Measurements from ENCODE around the gene KCNQ5.
"Not testable (repeated sequence)": the region's sequence is repeated elsewhere in the genome, so short reads cannot be mapped to it uniquely, and the experiment has no call there.

The KCNQ5 gene

DNA sequence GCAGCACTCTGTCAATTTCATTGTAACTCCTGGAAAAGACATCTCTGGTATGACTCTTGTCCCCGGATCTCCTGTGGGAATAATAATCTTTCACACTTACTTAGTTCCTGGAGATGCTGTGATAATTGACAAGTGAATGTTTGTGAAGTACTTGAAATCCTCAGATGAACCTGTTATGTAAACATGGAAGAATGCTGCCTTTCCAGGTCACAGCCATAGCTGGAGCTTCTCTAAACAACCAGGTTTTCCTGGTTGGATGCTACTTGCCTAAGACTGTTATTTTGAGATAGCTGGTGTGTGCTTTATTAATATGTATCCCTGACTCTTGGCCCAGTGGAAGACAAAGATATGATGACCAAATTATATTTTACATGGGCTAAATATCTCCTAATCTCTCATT lies 228.6 kb downstream of the KCNQ5 start:
- no peak for DNase-seq

DNA sequence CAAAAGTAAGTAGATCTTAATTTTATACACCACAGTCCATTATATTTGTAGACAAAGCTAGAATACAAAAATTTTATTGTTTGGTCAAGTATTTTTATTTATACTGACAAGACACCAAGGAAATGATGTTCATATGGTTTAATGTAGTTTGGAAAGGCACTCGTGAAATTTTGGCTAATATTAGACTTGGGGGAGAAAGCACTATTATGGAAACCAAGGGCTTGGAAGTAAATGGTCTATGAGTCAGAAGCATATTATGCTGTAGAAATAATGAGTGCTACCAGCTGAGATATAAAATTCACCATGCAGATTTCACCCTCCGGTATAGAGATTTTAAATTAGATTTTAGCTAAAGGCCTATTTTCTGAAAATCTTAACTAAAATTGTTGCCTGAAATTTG lies 233.6 kb downstream of the KCNQ5 start:
- no peak for DNase-seq

DNA sequence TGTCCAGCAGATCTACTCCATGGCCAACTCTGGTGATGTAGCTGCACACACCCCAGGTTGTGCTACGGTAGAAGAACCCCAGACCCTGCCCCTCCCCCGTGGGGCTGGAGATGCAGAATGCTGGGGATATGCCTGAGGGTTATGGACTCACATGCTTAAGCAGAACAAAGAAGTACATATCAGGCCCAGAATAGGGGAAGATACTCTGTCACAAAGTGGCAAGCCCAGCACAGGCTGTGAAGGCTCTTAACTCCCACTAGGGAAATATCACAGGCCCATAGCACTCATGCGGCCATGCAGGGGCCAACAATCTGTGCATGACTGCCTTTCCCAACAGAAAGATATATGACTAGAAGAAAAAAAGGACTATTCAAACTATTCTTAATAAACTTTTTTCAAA lies 234.9 kb downstream of the KCNQ5 start:
- DNase-seq = no peak

DNA sequence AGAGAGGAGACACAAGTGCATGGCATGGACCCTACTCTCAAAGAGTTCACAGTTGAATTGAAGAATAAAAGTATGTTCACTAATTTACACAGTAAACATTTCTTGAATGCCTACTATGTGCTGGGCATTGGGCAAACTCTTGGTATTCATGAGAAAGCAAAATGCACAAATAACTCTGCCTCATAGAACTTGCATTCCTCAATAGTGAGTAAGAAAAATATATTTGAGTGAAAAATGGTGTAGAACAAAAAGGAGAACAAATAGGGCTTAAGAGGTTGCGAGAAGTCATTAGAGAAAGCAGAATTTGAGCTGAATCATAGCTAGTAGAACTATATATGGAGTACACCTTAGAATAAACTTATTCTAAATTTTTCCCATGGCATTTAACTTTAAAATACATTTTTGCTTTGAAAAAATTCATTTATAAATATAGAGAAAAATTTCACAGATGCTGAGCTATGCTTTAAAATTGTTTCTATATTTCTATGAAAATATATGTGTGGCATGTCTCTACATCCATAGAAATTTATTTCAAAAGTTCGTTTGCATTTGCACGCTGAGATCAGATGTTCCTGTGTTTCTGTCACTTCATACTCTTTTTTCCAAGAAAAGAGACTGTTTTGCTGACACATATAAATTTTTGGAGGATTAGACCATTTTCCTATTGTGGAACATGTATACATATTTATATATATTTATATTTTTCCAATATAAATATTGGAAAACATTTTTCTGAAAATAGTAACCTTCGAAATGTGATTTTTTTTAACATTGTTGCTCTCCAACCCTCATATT lies 236.1 kb downstream of the KCNQ5 start:
- no peak for DNase-seq

DNA sequence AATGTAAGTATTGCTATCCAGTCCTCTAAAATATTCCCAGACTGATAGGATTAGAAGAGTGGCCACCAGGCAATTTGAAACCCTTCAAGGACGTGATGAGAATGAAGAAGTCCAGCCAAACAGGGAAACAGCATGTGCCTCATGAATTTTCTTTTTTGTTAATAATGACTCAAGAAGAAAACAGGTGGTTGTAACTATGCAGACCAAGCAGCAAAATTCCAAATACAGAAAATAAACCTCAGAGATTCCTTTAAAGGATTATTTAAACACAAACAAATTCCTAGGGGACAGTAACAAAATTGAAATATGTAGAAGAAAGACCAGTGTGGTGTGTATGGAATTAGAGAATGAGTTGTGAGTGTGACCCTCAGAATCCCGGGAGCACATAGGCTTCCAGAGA lies 239.2 kb downstream of the KCNQ5 start:
- DNase-seq = no peak

DNA sequence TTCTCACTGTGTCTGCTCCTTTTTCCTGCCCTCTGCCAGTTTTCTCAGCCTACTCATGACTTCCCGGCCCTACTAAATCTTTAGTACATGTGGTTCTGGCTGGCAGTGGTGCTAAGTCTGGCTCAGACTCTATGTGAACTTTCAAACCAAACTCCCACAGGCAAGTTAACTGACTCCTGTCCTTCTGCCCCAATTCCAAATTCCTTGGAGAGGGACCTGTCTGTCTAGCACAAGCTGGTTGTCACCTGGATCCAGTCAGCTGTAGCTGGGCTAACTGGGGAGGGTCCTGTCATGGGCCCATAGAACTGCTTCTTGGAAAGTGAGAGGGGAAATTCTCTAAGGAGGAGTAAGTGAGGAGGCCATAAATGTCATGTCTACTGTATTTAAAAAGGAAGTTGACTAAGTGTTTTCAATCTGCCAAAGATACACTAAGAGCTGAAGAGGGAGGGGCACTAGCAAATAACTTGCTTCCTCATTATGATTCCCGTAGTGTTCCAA lies 240.1 kb downstream of the KCNQ5 start:
- no peak for DNase-seq

DNA sequence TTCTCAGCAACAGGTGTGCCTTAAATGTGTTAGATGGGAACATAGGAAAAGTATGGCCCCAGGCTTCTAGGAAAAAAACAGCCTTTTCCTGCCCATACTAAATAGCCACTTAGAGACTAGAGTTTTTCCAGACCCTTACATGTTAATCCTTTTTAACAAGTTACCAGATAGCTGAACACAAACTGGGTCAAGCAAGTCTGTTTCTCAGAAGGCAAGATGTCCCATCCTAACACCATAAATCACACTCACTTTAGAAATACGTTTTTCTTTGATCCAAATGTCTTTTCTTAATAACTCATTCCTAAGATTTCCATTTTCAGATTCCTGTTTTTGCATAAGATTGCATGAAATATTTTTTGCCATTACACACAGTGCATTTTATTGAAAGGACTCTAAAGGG lies 241.3 kb downstream of the KCNQ5 start:
- no peak for DNase-seq

DNA sequence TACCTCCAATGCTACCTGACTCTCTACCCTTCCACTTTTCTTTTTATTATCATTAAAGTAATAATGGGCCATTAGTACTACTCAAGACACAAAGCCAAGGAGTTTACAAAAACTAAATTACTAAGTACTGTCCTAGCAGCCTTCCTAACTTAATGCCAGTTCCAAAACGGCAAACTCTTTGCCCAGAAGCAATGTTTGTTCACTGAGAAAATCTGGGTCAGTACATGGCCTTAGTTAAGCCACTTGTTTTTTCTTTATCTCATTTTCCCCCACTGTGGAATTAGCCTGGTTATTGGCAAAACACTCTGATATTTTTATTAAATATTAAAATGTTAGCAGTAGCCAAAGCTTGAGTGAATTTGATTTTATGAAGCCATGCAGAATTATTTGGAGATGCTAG lies 242.4 kb downstream of the KCNQ5 start:
- DNase-seq = no peak

DNA sequence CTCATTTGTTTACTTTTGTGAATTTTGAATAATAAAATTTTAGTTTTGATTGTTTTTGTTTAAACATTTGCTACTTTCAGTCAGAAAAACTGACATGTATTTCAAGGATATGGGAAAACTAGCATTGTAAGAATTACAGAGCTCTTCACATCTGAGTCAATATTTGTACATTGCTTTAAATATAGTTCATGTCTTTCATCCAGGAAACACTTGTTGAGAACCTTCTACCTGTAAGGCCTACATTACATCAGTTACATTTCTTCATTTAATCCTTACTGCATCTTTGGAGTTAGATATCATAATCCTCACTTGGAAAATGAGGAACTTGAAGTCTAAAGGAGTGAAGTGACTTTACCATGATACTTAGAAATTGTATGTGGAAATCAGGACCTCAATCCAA lies 242.9 kb downstream of the KCNQ5 start:
- no peak for DNase-seq

DNA sequence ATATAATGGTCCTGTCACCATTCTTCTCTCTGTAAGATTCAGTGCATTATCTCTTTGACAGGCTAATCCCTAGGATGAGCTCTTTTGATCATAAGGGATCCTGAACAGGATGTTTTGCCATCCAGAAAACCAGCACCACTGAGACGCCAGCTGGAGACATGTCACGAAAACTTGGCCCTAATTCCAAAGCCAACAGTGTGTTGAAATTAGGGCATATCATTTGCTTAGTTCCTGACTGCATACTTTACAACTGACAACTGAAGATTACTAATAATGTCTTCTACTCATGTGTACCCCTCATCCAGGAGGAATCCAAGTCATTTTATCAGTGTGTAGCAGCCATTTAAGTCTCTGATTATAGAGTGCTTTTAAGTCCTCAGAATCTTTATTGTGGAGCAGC lies 243.6 kb downstream of the KCNQ5 start:
- no peak for DNase-seq

DNA sequence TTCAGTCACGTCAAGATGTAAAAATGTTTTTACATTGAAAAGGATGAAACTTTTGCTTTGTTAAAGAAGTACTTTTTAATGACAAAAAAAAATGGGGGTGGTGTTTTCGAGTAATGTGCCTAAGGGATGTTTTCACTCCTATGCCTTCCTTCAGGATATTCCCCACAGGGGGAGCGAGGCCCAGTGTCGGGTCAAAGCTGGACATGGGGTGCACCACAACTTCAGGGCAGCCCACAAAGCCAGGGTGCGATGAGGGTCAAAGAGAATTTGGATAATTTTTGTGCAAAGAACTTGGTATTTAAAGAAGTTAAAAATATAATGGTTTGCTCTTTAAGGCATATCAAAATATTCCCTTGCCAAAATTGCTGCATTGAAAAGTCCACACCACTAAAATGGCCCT lies 247.8 kb downstream of the KCNQ5 start:
- no peak for DNase-seq

DNA sequence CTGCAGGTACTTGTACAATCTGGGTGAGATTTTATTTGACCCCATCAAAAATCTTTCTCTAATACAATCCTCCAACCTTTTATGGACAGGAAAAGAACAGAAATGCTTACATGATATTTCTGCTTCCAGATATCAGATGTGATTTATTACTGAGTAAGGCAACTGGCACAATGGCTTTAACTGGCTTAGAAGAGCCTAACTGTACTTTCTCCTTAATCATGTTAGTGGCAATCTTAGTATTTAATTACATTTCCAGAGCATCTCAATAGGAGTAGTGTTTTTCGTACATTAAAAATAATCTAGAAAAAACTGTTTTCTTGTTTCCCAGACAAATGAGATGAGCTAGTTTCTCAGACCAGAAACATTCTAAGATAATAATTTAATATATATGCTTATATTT lies 251.6 kb downstream of the KCNQ5 start:
- no peak for DNase-seq

DNA sequence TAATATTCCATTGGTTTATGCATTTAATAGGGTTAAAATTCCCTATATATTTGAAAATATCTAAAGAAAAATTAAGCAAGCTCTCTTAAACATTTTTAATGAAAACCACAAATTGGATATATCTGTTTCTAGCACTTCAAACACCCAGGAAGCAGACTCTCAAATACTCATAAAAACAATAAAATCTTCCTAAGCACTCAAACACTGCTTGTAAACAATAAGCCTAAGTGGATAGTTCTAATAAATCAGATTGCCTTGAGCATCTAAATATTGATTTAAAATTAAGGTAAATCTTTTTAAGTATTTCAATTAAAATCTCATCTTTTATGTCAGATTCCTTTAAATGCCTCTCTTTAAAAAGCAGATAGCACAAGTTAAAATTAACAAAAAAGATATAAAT lies 254.4 kb downstream of the KCNQ5 start:
- no peak for DNase-seq

DNA sequence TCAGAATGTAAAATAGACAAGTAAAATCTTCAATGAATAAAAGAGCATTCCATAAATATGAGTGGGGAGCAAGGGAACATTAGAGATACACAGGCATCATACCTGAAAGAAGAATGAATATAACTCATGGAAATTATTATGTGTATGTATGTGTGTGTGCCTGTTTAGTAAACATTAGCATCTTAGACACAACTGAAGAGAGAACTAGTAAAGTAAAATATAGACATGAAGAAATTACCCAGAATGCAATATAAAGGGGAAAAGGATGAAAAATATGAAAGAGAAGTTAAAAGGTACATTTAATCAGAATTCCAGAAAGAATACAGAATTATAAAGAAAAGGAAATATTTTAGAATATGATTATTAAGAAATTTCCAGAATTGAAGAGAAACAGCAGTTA lies 264.3 kb downstream of the KCNQ5 start:
- DNase-seq = no peak

DNA sequence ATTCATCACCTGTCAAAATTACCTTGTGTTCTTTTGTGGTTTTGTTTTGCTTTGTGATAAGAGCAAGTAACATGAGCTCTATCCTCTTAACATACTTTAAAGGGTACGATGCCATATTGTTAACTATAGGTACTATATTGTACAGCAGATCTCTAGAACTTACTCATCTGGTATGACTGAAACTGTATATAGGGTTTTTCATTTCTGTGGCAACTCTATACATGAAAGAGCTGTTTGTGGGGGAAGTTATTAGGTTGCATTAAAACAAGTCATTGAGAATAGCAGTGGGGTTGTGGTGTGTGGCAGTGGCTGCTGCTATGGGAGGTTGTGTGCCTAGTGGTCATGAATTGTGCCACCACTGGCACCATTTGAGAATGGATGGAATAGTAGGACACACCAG lies 268.4 kb downstream of the KCNQ5 start:
- no peak for DNase-seq

DNA sequence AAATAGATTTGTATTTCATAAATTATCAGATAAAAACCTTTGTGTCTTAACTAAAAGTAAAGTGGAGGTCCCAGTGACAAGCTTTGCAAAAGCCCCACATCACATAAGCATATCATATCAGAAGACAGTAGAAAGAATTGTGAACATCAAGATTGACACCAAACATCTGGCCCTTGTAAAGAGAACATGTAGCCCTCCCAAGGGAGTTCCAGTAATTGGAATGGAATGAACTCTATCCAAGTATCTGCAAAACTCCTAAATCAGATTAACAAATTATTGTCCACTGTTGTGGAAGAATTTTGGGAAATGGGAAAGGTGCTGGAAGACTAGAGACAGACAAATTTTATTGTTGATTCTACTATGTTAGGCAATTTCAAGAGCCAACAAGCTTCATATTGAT lies 268.8 kb downstream of the KCNQ5 start:
- no peak for DNase-seq

DNA sequence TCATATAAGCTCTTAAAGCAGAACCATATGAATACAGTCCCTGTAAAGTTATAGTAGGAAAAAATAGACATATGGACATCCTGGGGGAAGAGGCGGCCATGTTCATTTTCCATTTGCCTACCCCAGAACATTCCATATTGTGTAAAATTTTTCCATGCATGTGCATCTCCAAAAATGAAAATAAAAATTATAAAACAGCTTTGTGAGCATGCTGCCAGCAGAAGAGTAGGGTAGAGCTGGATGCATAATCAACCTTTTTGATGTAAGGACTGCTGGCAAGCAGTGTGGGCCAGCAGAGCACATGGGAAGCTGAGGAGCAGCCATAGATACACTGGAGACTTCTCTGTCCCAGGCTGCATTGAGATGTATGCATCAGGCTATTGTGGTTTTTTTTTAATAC lies 271.0 kb downstream of the KCNQ5 start:
- DNase-seq = no peak

DNA sequence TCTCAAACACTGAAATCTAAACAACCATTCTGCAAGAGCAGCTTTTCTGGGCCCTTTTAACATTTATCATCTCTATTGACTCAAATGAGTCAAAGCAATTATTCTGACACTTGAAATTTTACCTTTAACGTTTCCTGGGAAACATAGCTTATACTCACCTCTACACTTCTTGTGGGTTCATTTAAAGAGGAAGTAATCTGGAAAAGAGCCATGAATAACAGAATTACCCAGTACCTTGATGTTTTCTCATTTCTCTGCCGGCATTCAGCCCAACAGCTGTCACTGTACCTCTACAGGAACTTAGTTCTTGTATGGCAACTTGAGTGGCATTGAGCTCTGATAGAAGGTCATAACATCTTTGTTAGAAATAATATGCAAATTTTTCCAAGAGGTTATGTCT lies 272.2 kb downstream of the KCNQ5 start:
- no peak for DNase-seq

DNA sequence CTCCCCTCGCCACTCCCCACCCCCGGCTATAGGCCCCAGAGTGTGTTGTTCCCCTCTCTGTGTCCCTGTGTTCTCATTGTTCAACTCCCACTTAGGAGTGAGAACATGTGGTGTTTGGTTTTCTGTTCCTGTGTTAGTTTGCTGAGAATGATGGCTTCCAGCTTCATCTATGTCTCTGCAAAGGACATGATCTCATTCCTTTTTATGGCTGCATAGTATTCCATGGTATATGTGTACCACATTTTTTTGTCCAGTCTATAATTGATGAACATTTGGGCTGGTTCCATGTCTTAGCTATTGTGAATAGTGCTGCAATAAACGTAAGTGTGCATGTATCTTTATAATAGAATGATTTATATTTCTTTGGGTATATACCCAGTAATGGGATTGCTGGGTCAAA lies 276.4 kb downstream of the KCNQ5 start:
- DNase-seq = not testable (repeated sequence)

DNA sequence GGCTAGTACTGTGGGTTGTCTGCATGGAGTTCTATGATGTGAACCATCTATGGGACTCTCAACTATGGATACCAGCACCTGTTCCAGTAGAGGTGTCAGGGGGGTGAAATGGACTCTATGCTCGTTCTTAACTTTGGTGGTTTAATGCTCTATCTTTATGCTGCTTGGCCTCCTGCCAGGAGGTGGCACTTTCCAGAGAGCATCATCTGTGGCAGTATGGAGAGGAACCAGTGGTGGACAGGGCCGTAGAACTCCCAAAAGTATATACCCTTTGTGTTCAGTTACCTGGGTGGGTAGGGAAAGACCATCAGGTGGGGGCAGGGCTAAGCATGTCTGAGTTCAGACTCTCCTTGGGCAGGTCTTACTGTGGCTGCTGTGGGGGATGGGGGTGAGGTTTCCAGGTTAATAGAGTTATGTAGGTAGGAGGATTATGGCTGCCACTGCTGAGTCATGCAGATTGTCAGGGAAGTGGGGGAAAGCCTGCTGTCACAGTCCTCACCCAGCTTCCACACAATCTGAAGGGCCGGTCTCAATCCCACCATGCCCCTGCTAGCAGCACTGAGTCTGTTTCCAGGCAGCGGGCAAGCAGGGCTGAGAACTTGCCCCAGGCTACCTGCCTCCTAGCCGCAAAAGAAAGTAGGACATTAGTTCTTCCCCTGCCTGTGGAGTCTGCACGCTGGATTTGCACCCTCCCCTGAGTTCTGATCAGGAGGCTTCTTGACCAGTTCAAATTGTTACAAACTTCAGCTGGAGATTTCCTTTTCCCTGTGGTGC lies 284.0 kb downstream of the KCNQ5 start:
- DNase-seq = no peak

DNA sequence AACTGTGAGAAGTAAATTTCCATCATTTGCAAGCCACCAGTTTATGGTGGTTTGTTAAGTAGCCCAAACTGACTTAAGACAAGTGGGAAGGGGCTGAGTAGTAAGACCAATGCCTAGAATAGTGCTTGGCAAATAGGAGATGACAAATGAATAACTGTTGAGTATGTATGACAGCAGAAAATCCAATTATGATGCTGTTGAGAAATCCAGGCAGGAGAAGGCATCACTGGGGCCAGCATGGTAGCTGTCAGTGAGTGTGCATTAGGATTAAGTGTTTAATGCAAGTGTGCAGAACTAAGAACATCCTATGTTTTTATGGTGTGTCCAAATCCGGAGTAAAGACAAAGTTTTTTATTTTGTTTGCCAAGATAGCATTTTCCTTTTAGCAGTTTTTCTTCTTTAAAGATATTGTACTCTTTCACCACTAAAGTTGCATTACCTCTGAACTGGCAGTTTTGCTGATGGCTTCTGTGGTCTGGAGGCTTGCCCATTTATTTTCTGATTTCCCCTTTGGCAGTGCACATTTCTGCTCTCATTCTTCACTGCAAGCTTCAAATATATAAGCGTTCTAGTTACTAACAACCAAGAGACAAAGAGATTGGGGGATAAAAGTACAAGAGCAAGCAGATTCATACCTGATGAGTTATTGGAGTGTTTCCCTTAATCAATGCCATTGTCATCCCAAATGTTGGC lies 289.7 kb downstream of the KCNQ5 start:
- DNase-seq = no peak

DNA sequence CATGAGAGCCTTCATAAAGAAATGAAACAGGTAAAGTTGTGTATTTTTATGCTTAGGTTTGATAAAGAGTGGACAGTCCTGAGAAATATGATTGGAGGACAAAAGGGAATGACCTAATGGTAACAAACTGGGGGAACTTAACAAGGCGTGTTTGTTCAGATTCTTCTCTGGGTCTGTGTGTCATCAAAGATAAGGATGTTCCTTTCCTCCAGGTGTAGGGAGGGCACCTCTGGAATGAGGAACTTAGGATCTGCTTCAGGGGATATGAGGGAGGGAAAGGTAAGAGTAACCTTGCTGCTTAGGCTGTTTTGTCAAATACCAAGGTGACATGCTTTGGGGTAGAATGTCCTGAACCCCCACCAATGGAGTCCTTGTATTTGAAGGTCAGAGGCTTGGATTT lies 291.9 kb downstream of the KCNQ5 start:
- DNase-seq = no peak

DNA sequence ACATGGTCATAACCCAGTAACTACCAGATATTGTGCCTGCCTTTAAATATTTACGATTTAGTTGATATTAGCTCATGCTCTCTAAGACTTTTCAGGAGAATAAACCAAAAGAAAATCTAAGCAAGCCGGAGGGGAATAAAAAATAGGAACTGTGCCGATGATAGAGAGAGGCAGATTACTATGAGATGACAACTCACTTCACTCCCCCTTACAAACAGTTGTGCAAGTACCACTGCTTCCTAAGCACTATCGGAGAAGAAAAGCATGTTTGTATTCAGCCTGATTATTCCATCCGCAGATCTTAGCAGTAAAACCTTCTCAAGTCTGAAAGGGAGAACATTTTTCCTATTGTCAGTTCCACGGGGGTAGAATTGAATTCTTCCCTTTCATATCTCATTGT lies 294.4 kb downstream of the KCNQ5 start:
- DNase-seq = no peak

DNA sequence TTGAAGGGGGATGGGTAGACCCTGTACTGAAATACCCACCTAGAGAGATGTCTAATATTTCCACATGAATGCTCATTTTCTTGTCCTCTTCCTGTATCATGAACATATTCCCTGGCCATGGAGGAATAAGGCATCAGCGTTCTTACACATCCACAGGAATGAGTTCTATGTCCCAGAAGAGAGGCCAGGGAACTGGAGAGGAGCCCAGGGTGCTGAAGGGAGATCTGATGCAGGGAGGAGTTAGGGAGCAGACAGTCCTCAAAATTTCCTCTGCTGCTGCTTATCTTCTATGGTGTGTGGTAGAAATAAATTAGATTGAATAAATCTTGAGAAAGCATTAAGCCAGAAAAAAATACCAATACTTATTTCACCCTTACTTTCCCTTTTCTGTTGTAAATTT lies 295.0 kb downstream of the KCNQ5 start:
- no peak for DNase-seq
